CD4-positive, alpha-beta T cell treated with Interleukin-17A for 4 hours (primary cell): ENCODE measurements around the gene PELI3.

ENCODE experiments used
- DNase-seq: peaks from one replicate; pipeline ENCODE4 v3.0.0-alpha.2; 2020; ENCODE audit warnings: mixed read lengths

PELI3 gene

GRCh38 chr11:66476173-66476840, 9.6 kb downstream of the PELI3 start:
- no peak for DNase-seq

- DNase-seq: no peak
These were observed 10.1 kb downstream of the PELI3 start for GRCh38 chr11:66476841-66477251.

- DNase-seq: no peak
These were observed 10.8 kb downstream of the PELI3 start for GRCh38 chr11:66477263-66478201.

- peak; percentile 54 for DNase-seq
These were observed 12.2 kb downstream of the PELI3 start for GRCh38 chr11:66478729-66479393.

GRCh38 chr11:66479394-66480116, 12.8 kb downstream of the PELI3 start:
- DNase-seq: no peak

GRCh38 chr11:66480117-66480938, 13.6 kb downstream of the PELI3 start, which contains the start of gene DPP3:
Gene DPP3, plus strand, starts transcription at chr11:66480434. Its CDS starts 1,767 bp downstream, at chr11:66482201.
- DNase-seq: peak; percentile 96

GRCh38 chr11:66484806-66485380, 18.2 kb downstream of the PELI3 start:
- no peak for DNase-seq

GRCh38 chr11:66488957-66489356, 22.3 kb downstream of the PELI3 start:
- no peak for DNase-seq

- DNase-seq: no peak
These were observed 22.9 kb downstream of the PELI3 start for GRCh38 chr11:66489636-66490035.

- no peak for DNase-seq
These were observed 24.7 kb downstream of the PELI3 start for GRCh38 chr11:66491315-66491935.

GRCh38 chr11:66492161-66492865, 25.6 kb downstream of the PELI3 start:
- DNase-seq: no peak

GRCh38 chr11:66493130-66493529, 26.4 kb downstream of the PELI3 start:
- DNase-seq: no peak

- DNase-seq: no peak
These were observed 27.8 kb downstream of the PELI3 start for GRCh38 chr11:66494458-66494857.

- DNase-seq: no peak
These were observed 28.2 kb downstream of the PELI3 start for GRCh38 chr11:66494935-66495334.

- no peak for DNase-seq
These were observed 28.7 kb downstream of the PELI3 start for GRCh38 chr11:66495401-66495854.

- no peak for DNase-seq
These were observed 30.5 kb downstream of the PELI3 start for GRCh38 chr11:66497206-66497605.

- DNase-seq: no peak
These were observed 31.8 kb downstream of the PELI3 start for GRCh38 chr11:66498506-66498905.

- no peak for DNase-seq
These were observed 38.6 kb downstream of the PELI3 start for GRCh38 chr11:66505276-66505816.

- no peak for DNase-seq
These were observed 42.4 kb downstream of the PELI3 start for GRCh38 chr11:66509131-66509561.
